Astrocyte (in vitro differentiated cells and primary cell): ENCODE measurements around the gene MOSPD3. TPM values are rescaled to one million over a fixed set of nuclear protein-coding genes. Genes with fewer than 3 reads are reported as not detected.
A peak's percentile ranks its signal among the peaks of the same experiment; 100 is the strongest.

Experiments
- DNase-seq: peaks from one replicate; pipeline ENCODE4 v3.0.0-alpha.2; 2010; ENCODE audit warnings: low read depth
- FAIRE-seq: peaks from 2 replicates; lab custom pipeline; 2011; peaks lifted over from hg19 to GRCh38; lab: Jason Lieb, UNC
- H2AFZ ChIP-seq: 2 replicates; pipeline ENCODE4 v1.6.0; 2012; ENCODE audit warnings: low read depth, low read length, inconsistent platforms
- H3K27ac ChIP-seq: 2 replicates; pipeline ENCODE4 v1.5.1; 2011; ENCODE audit warnings: low read depth, low read length, inconsistent platforms
- H3K27me3 ChIP-seq: 2 replicates; pipeline ENCODE4 v1.6.0; 2011; ENCODE audit warnings: low read length, inconsistent platforms; ENCODE audit not compliant: insufficient read depth
- H3K36me3 ChIP-seq: 2 replicates; pipeline ENCODE4 v1.5.1; 2011; ENCODE audit warnings: low read length, inconsistent platforms; ENCODE audit not compliant: insufficient read depth
- H3K4me1 ChIP-seq: 2 replicates; pipeline ENCODE4 v1.5.1; 2011; ENCODE audit warnings: low read length, inconsistent platforms; ENCODE audit not compliant: insufficient read depth
- H3K4me2 ChIP-seq: 2 replicates; pipeline ENCODE4 v1.6.0; 2012; ENCODE audit warnings: low read length, inconsistent platforms
- H3K4me3 ChIP-seq: 2 replicates; pipeline ENCODE4 v1.5.1; 2011; ENCODE audit warnings: low read depth, mild to moderate bottlenecking, low read length, inconsistent platforms; ENCODE audit not compliant: insufficient read depth
- H3K79me2 ChIP-seq: 2 replicates; pipeline ENCODE4 v1.6.0; 2012; ENCODE audit warnings: mild to moderate bottlenecking, low read length, inconsistent platforms; ENCODE audit not compliant: insufficient read depth
- H3K9ac ChIP-seq: 2 replicates; pipeline ENCODE4 v1.6.0; 2012; ENCODE audit warnings: mild to moderate bottlenecking, low read length, inconsistent platforms
- H3K9me3 ChIP-seq: 2 replicates; pipeline ENCODE4 v1.5.1; 2012; ENCODE audit warnings: low read depth, mild to moderate bottlenecking, low read length, inconsistent platforms; ENCODE audit not compliant: insufficient read depth
- H4K20me1 ChIP-seq: 2 replicates; pipeline ENCODE4 v1.6.0; 2012; ENCODE audit warnings: low read length, inconsistent platforms; ENCODE audit not compliant: insufficient read depth
- H3K27ac Mint-ChIP-seq: one replicate; pipeline ENCODE4 v1.8.0; 2021; ENCODE audit warnings: mild to moderate bottlenecking, mixed read lengths; ENCODE audit not compliant: unreplicated experiment
- H3K27me3 Mint-ChIP-seq: one replicate; pipeline ENCODE4 v1.8.0; 2021; ENCODE audit warnings: low read depth, mixed read lengths; ENCODE audit not compliant: unreplicated experiment
- H3K36me3 Mint-ChIP-seq: one replicate; pipeline ENCODE4 v1.8.0; 2021; ENCODE audit warnings: low read depth, mixed read lengths; ENCODE audit not compliant: unreplicated experiment
- H3K4me1 Mint-ChIP-seq: one replicate; pipeline ENCODE4 v1.8.0; 2021; ENCODE audit warnings: low read depth, mixed read lengths; ENCODE audit not compliant: unreplicated experiment
- H3K4me3 Mint-ChIP-seq: one replicate; pipeline ENCODE4 v1.8.0; 2021; ENCODE audit warnings: mild to moderate bottlenecking, moderate library complexity, mixed read lengths; ENCODE audit not compliant: unreplicated experiment
- H3K9me3 Mint-ChIP-seq: one replicate; pipeline ENCODE4 v1.8.0; 2021; ENCODE audit warnings: mild to moderate bottlenecking, mixed read lengths; ENCODE audit not compliant: unreplicated experiment
- EZH2 ChIP-seq: IDR thresholded peaks from 2 replicates; pipeline ENCODE4 v1.6.1; 2012; ENCODE audit warnings: mild to moderate bottlenecking, low read length, inconsistent platforms; ENCODE audit not compliant: insufficient read depth
- total RNA-seq: library from RNA; stranded (reverse); gene quantifications from 2 replicates; pipeline ENCODE4 v1.2.1, GENCODE V29; 2021
- TF ChIP-seq, protein P1 (sequence below): IDR thresholded peaks from 2 replicates; pipeline ENCODE4 v1.5.1; 2011; ENCODE audit warnings: low read depth, mild to moderate bottlenecking, inconsistent platforms, low read length, moderate library complexity; ENCODE audit not compliant: insufficient read depth

MOSPD3 gene
- total RNA-seq, 1 donor from 2014 or later, result 18.8 TPM

DNA sequence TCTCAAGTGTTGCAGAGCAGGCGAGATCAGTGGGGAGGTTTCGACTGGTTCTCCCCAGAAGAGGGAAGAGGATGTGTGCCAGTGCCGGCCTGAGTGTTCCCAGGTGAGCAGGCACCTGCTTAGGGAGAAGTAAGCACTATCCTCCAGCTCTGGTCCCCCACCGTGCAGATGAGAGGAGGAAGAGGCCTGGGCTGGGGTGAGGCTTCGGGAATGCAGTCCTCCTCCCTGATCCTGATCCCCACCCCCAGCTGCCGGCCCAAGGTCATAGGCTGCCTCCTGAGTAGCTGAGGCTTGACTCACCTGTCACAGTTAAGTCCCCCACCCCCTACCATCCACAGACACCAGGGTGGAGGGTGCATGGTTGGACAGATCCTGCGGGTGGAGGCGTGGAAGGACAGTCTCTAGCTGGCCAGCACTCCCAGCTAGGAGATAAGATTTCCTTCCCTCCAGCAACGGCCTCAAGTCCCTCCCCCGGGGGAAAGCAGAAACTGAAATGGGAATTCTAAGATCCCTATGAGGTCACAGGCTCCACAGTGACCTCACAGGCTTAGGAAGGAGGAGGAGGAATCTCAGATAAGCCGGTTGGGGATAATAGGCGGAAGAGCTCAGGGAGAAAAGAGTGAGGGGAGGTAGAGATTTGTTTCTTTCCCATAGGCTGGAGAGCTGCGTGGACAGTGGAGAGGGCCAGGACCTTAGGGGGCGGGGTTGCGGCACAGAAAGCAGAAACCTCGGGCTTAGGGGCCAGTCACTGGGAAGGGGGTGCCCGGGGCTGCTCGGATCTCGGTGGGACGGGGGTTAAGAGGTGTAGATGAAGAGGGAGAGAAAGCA is 27.4 kb upstream of the MOSPD3 start:
- H3K9me3 ChIP-seq, result no peaks in the 10 kb centered on the region
- Mint-ChIP-seq H3K9me3 (no peaks in the 10 kb centered on the region), H3K27ac (peak overlapping the region; percentile 92), H3K27me3 (peaks cover 2% of the 10 kb centered on the region), H3K4me3 (peak overlapping the region; percentile 92), H3K4me1 (peaks cover 18% of the 10 kb centered on the region), H3K36me3 (peaks cover 3% of the 10 kb centered on the region)
- TF ChIP-seq EZH2, result no peak
- TF ChIP-seq, protein P1, sequence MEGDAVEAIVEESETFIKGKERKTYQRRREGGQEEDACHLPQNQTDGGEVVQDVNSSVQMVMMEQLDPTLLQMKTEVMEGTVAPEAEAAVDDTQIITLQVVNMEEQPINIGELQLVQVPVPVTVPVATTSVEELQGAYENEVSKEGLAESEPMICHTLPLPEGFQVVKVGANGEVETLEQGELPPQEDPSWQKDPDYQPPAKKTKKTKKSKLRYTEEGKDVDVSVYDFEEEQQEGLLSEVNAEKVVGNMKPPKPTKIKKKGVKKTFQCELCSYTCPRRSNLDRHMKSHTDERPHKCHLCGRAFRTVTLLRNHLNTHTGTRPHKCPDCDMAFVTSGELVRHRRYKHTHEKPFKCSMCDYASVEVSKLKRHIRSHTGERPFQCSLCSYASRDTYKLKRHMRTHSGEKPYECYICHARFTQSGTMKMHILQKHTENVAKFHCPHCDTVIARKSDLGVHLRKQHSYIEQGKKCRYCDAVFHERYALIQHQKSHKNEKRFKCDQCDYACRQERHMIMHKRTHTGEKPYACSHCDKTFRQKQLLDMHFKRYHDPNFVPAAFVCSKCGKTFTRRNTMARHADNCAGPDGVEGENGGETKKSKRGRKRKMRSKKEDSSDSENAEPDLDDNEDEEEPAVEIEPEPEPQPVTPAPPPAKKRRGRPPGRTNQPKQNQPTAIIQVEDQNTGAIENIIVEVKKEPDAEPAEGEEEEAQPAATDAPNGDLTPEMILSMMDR, result no peak
- peaks cover 16% of the 10 kb centered on the region for H3K36me3 ChIP-seq
- H3K27ac ChIP-seq, result peak overlapping the region; percentile 83
- peaks cover 6% of the 10 kb centered on the region for H3K27me3 ChIP-seq
- H4K20me1 ChIP-seq, result peaks cover 52% of the 10 kb centered on the region
- no peak for FAIRE-seq
- H3K79me2 ChIP-seq, result peaks cover 51% of the 10 kb centered on the region
- H3K4me2 ChIP-seq, result peak overlapping the region; percentile 99
- peak overlapping the region; percentile 83 for H3K4me3 ChIP-seq
- peak; percentile 70 for DNase-seq
- H3K9ac ChIP-seq, result peak overlapping the region; percentile 89
- H2AFZ ChIP-seq, result no peak overlapping the region
- peaks cover 25% of the 10 kb centered on the region for H3K4me1 ChIP-seq

GRCh38 chr7:100585511-100586265 is 26.7 kb upstream of the MOSPD3 start, which contains the start of gene LRCH4:
LRCH4 (minus strand) TSS chr7:100586129; CDS start chr7:100586100, 29 bp downstream.
- FAIRE-seq (no peak), DNase-seq (no peak)
- Histone ChIP-seq H3K4me3 (peak within 1 kb of the TSS; percentile 83), H3K36me3 (peaks cover 10% of the 10 kb centered on the region), H2AFZ (peak within 1 kb of the TSS; percentile 87), H3K9ac (peak within 1 kb of the TSS; percentile 89), H3K79me2 (peaks cover 47% of the 10 kb centered on the region), H3K4me1 (peaks cover 28% of the 10 kb centered on the region), H3K27ac (peak within 1 kb of the TSS; percentile 83), H3K27me3 (peaks cover 7% of the 10 kb centered on the region), H4K20me1 (peaks cover 44% of the 10 kb centered on the region), H3K4me2 (peak within 1 kb of the TSS; percentile 99), H3K9me3 (no peaks in the 10 kb centered on the region)
- Mint-ChIP-seq H3K27ac (peak within 1 kb of the TSS; percentile 92), H3K27me3 (peaks cover 9% of the 10 kb centered on the region), H3K36me3 (peaks cover 3% of the 10 kb centered on the region), H3K4me3 (peak within 1 kb of the TSS; percentile 92), H3K4me1 (peaks cover 18% of the 10 kb centered on the region), H3K9me3 (no peaks in the 10 kb centered on the region)
- TF ChIP-seq, protein P1, result no peak
- TF ChIP-seq EZH2, result no peak
